HEK293T (cell line): ENCODE data around the gene HOXC12.

Experiments used
- CTCF ChIA-PET: fragments of 350-600 bp; formaldehyde crosslinking; extraction: SDS; loops from one replicate; lab custom pipeline; 2021; ENCODE audit warnings: antibody characterized with exemption, inconsistent platforms; lab: Yijun Ruan, JAX
- POLR2A ChIA-PET: fragments of 350-600 bp; formaldehyde crosslinking; extraction: SDS; loops from one replicate; lab custom pipeline; 2020; ENCODE audit warnings: antibody characterized with exemption, inconsistent platforms; lab: Yijun Ruan, JAX
- DNase-seq: peaks from one replicate; pipeline ENCODE4 v3.0.0; 2012; ENCODE audit warnings: mixed read lengths; ENCODE audit errors: extremely low spot score
- ARNT ChIP-seq: fragments of 450-650 bp; IDR thresholded peaks from 2 replicates; pipeline ENCODE4 v1.6.1; 2017; ENCODE audit warnings: mild to moderate bottlenecking
- BHLHE40 ChIP-seq: fragments of 450-650 bp; IDR thresholded peaks from 2 replicates; pipeline ENCODE4 v1.6.1; 2016; ENCODE audit warnings: mild to moderate bottlenecking, moderate library complexity, borderline replicate concordance
- CTBP1 ChIP-seq: fragments of 450-650 bp; IDR thresholded peaks from 2 replicates; pipeline ENCODE4 v1.6.1; 2016; ENCODE audit warnings: borderline replicate concordance
- ELF4 ChIP-seq: fragments of 450-650 bp; IDR thresholded peaks from 2 replicates; pipeline ENCODE4 v1.6.1; 2017; ENCODE audit warnings: antibody characterized with exemption
- FOXA1 ChIP-seq: fragments of 450-650 bp; IDR thresholded peaks from 2 replicates; pipeline ENCODE4 v1.6.1; 2016; ENCODE audit warnings: mild to moderate bottlenecking
- FOXK2 ChIP-seq: fragments of 450-650 bp; IDR thresholded peaks from 2 replicates; pipeline ENCODE4 v1.6.1; 2016; ENCODE audit warnings: mild to moderate bottlenecking
- FOXM1 ChIP-seq: fragments of 450-650 bp; IDR thresholded peaks from 2 replicates; pipeline ENCODE4 v1.6.1; 2017; ENCODE audit warnings: mild to moderate bottlenecking, borderline replicate concordance
- HDGF ChIP-seq: fragments of 450-650 bp; IDR thresholded peaks from 2 replicates; pipeline ENCODE4 v1.6.1; 2017; ENCODE audit warnings: antibody characterized with exemption, borderline replicate concordance
- L3MBTL2 ChIP-seq: fragments of 450-650 bp; conservative IDR thresholded peaks from 2 replicates; pipeline ENCODE4 v1.6.1; 2016; ENCODE audit warnings: mild to moderate bottlenecking
- LEF1 ChIP-seq: fragments of 450-650 bp; IDR thresholded peaks from 2 replicates; pipeline ENCODE4 v1.6.1; 2017; ENCODE audit warnings: mild to moderate bottlenecking, borderline replicate concordance
- NFRKB ChIP-seq: fragments of 450-650 bp; IDR thresholded peaks from 2 replicates; pipeline ENCODE4 v1.6.1; 2016; ENCODE audit warnings: mild to moderate bottlenecking, moderate library complexity
- PKNOX1 ChIP-seq: fragments of 450-650 bp; IDR thresholded peaks from 2 replicates; pipeline ENCODE4 v1.6.1; 2016
- SP1 ChIP-seq: fragments of 450-650 bp; IDR thresholded peaks from 2 replicates; pipeline ENCODE4 v1.6.1; 2017
- SUZ12 ChIP-seq: fragments of 450-650 bp; IDR thresholded peaks from 2 replicates; pipeline ENCODE4 v1.6.1; 2016; ENCODE audit warnings: mild to moderate bottlenecking
- TARDBP ChIP-seq: fragments of 450-650 bp; IDR thresholded peaks from 2 replicates; pipeline ENCODE4 v1.6.1; 2016
- ZNF384 ChIP-seq: fragments of 450-650 bp; IDR thresholded peaks from 2 replicates; pipeline ENCODE4 v1.6.1; 2016

The HOXC12 gene

GRCh38 chr12:53971129-53971528 is 16.4 kb downstream of the HOXC12 start:
- no peak for TF ChIP-seq SUZ12
- no peak for TF ChIP-seq HDGF
- no peak for TF ChIP-seq FOXA1
- TF ChIP-seq ARNT: no peak
- TF ChIP-seq SP1: no peak
- TF ChIP-seq ELF4: no peak
- no peak for TF ChIP-seq L3MBTL2
- no peak for TF ChIP-seq CTBP1
- TF ChIP-seq BHLHE40: no peak
- no peak for TF ChIP-seq LEF1
- no peak for TF ChIP-seq FOXK2
- no peak for TF ChIP-seq FOXM1
- no peak for TF ChIP-seq PKNOX1
- TF ChIP-seq ZNF384: no peak
- TF ChIP-seq TARDBP: no peak
- no peak for TF ChIP-seq NFRKB
- POLR2A ChIA-PET: interaction anchor here (0.8 kb wide), 1 partner anchor 131 kb away, joined by 3 read pairs; no protein-coding TSS in a partner anchor
- CTCF ChIA-PET: interaction anchor here (0.6 to 1.2 kb wide), 3 partner anchors 26 to 281 kb away, joined by 3 read pairs; partner anchors contain the start of gene HOXC5
- no peak for DNase-seq

DNA sequence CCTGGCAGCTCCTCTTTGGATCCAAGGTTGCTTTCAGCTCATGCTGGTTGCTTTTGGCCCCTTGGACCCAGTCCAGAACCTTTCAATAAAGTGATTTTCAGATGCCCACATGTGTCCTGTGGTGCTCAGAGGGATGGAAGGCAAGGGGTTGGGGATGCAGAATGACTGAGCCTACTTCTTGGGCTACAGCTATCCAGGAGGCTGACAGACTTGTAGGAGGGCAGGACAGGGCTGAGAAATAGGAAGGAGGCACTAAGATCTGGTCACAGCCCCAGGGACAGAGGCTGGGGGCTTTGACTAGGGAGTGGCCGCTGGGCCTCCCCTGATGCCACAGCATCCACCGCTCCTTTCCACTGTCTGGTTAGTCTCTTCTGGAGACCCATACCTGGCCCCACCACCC is 17.0 kb downstream of the HOXC12 start:
- ChIA-PET POLR2A (interaction anchor here (0.8 kb wide), 1 partner anchor 132 kb away, joined by 3 read pairs; no protein-coding TSS in a partner anchor), CTCF (interaction anchor here (0.6 to 0.7 kb wide), 3 partner anchors 27 to 245 kb away, joined by 3 to 4 read pairs (median 3); partner anchors contain the start of gene HOXC5)
- DNase-seq: no peak
- TF ChIP-seq CTBP1: no peak
- no peak for TF ChIP-seq ZNF384
- no peak for TF ChIP-seq FOXA1
- TF ChIP-seq FOXM1: no peak
- no peak for TF ChIP-seq BHLHE40
- TF ChIP-seq TARDBP: no peak
- TF ChIP-seq ARNT: no peak
- TF ChIP-seq LEF1: no peak
- TF ChIP-seq PKNOX1: no peak
- no peak for TF ChIP-seq SUZ12
- TF ChIP-seq ELF4: no peak
- no peak for TF ChIP-seq SP1
- no peak for TF ChIP-seq FOXK2
- TF ChIP-seq HDGF: no peak
- TF ChIP-seq NFRKB: no peak
- TF ChIP-seq L3MBTL2: no peak

- POLR2A ChIA-PET: interaction anchor here (0.8 to 1.9 kb wide), 3 partner anchors 10 to 132 kb away, joined by 3 to 5 read pairs (median 5); partner anchors contain the start of gene HOXC10
- TF ChIP-seq FOXK2 (no peak), CTBP1 (no peak), FOXA1 (no peak), TARDBP (no peak), SP1 (no peak), SUZ12 (no peak), LEF1 (no peak), ARNT (no peak), ELF4 (no peak)
- DNase-seq: no peak
- CTCF ChIA-PET: interaction anchor here (0.6 kb wide), 2 partner anchors 230 to 244 kb away, joined by 4 read pairs; no protein-coding TSS in a partner anchor
Observed at GRCh38 chr12:53972152-53972702, 17.5 kb downstream of the HOXC12 start.

GRCh38 chr12:53972722-53973235 is 18.1 kb downstream of the HOXC12 start, which contains the start of gene HOXC11:
TSS of gene HOXC11 (plus strand) at chr12:53973126. CDS start at chr12:53973242, 116 bp downstream.
- peak; percentile 67 for TF ChIP-seq L3MBTL2
- TF ChIP-seq FOXM1: no peak
- ChIA-PET POLR2A (interaction anchor here (1.1 to 1.9 kb wide), 4 partner anchors 10 to 20 kb away, joined by 3 to 5 read pairs (median 4); partner anchors contain the start of gene HOXC10), CTCF (interaction anchor here (0.6 to 0.8 kb wide), 2 partner anchors 168 to 230 kb away, joined by 3 to 4 read pairs; no protein-coding TSS in a partner anchor)
- no peak for DNase-seq

DNA sequence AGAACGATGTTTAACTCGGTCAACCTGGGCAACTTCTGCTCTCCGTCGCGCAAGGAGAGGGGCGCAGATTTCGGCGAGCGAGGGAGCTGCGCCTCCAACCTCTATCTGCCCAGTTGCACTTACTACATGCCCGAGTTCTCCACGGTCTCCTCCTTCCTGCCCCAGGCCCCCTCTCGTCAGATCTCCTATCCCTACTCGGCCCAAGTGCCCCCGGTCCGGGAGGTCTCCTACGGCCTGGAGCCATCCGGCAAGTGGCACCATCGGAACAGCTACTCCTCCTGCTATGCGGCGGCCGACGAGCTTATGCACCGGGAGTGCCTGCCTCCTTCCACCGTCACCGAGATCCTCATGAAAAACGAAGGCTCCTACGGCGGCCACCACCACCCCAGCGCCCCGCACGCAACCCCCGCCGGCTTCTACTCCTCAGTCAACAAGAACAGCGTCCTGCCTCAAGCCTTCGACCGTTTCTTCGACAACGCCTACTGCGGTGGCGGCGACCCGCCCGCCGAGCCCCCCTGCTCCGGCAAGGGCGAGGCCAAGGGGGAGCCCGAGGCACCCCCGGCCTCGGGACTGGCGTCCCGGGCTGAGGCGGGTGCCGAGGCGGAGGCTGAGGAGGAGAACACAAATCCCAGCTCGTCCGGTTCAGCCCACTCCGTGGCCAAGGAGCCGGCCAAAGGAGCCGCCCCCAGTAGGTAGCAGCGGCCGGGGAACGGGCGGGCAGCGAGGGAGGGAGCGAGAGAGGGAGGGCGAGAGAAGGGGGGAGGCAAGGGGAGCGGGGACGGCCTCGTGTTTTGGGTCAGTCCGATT is 18.7 kb downstream of the HOXC12 start:
- ChIA-PET POLR2A (interaction anchor here (1.1 to 1.9 kb wide), 7 partner anchors 8 to 34 kb away, joined by 3 to 6 read pairs (median 3); partner anchors contain the start of gene HOXC10), CTCF (interaction anchor here (0.8 kb wide), 1 partner anchor 169 kb away, joined by 3 read pairs; no protein-coding TSS in a partner anchor)
- no peak for DNase-seq
- TF ChIP-seq ARNT (no peak), L3MBTL2 (peak; percentile 41)
